ENCODE measurements around the gene CCDC192. TPM values are rescaled to one million over a fixed set of nuclear protein-coding genes. Genes with fewer than 3 reads are reported as not detected.
A peak's percentile ranks its signal among the peaks of the same experiment; 100 is the strongest.

The CCDC192 gene
- total RNA-seq, 1 donor from 2014 or later = not detected

GRCh38 chr5:127834094-127834531 lies 130.9 kb downstream of the CCDC192 start:
- TF ChIP-seq CTCF (IDR thresholded peaks at IDR 0.05) = no peak
- no peak for ATAC-seq
- DNase-seq = no peak
- no peaks in the 10 kb centered on the region for H3K4me1 ChIP-seq
- no peaks in the 10 kb centered on the region for H3K9me3 ChIP-seq
- no peaks in the 10 kb centered on the region for H3K36me3 ChIP-seq
- intact Hi-C loops (cut with DNase I) = no loop called here
- no peak overlapping the region for H3K27ac ChIP-seq
- H3K27me3 ChIP-seq = no peaks in the 10 kb centered on the region
- H3K4me3 ChIP-seq = no peak overlapping the region

DNA sequence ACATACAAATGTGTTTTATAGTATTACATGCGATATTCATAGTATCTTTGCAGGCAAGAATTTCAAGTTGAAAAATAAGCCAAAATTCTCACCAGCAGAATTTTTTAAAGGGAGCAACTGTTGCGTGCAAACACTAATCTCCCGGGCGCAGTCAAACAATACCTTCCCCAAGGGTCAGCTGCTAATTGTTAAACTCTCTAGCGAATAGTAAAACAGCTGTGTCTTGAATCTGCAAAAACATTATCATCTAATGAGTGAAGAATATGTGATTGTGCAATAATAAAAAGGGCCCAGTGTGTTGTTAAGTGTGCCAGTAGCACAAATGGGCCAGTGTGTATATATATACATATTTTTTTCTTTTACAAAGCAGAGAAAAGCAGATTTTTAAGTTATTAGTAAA lies 131.4 kb downstream of the CCDC192 start:
- H3K9me3 ChIP-seq = no peaks in the 10 kb centered on the region
- intact Hi-C loops (cut with DNase I) = no loop called here
- TF ChIP-seq CTCF (IDR thresholded peaks at IDR 0.05) = no peak
- no peaks in the 10 kb centered on the region for H3K4me1 ChIP-seq
- no peak overlapping the region for H3K4me3 ChIP-seq
- no peaks in the 10 kb centered on the region for H3K27me3 ChIP-seq
- H3K27ac ChIP-seq = no peak overlapping the region
- no peak for ATAC-seq
- no peaks in the 10 kb centered on the region for H3K36me3 ChIP-seq
- DNase-seq = no peak

GRCh38 chr5:127838661-127839060 lies 135.5 kb downstream of the CCDC192 start:
- Histone ChIP-seq H3K27me3 (no peaks in the 10 kb centered on the region), H3K4me1 (no peaks in the 10 kb centered on the region), H3K9me3 (no peaks in the 10 kb centered on the region), H3K36me3 (no peaks in the 10 kb centered on the region), H3K27ac (no peak overlapping the region), H3K4me3 (no peak overlapping the region)
- peak; percentile 82 for ATAC-seq
- TF ChIP-seq CTCF (IDR thresholded peaks at IDR 0.05) = no peak
- intact Hi-C loops (cut with DNase I) = no loop called here
- DNase-seq = no peak

DNA sequence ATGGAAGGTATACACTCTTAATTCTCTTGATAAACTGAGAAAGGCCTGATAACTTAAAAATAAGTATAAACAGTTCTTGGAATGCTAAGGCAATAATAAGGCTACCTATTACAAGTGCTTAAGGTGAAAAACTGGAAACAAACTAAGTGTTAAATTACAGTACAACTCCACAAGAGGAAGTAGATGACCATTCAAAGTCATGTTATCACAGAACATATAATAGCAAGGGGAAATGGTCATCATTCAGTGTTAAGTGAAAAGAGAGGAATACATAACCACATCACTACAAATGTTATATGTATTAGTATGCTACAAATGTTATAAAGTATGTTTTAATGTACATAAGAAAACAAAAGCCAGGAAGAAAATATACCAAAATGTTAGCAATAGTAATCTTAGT lies 135.9 kb downstream of the CCDC192 start:
- no peak for TF ChIP-seq CTCF (IDR thresholded peaks at IDR 0.05)
- no peak overlapping the region for H3K27ac ChIP-seq
- peak; percentile 54 for ATAC-seq
- H3K4me1 ChIP-seq = no peaks in the 10 kb centered on the region
- H3K27me3 ChIP-seq = no peaks in the 10 kb centered on the region
- H3K9me3 ChIP-seq = no peaks in the 10 kb centered on the region
- intact Hi-C loops (cut with DNase I) = no loop called here
- H3K4me3 ChIP-seq = no peak overlapping the region
- DNase-seq = no peak
- no peaks in the 10 kb centered on the region for H3K36me3 ChIP-seq

GRCh38 chr5:127839496-127840197 lies 136.5 kb downstream of the CCDC192 start:
- Histone ChIP-seq H3K36me3 (no peaks in the 10 kb centered on the region), H3K4me3 (no peak overlapping the region), H3K27ac (no peak overlapping the region), H3K9me3 (no peaks in the 10 kb centered on the region), H3K27me3 (no peaks in the 10 kb centered on the region), H3K4me1 (no peaks in the 10 kb centered on the region)
- TF ChIP-seq CTCF (IDR thresholded peaks at IDR 0.05) = no peak
- intact Hi-C loops (cut with DNase I) = no loop called here
- DNase-seq (no peak), ATAC-seq (peak; percentile 82)

DNA sequence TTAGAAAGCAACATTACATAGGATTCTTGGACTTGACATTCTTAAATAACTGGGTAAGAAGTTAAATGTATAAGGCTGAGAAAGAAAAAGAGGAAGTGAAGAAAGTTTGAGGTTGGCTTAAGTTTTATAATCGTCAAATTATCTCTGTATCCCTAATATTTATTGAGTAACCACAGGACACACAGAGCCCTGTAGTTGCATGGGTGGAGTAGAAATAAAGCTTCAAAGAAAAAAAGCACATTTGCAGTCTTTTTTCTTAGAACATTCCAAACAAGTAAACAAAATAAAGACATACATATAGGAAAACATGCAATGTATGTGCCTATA lies 137.0 kb downstream of the CCDC192 start:
- peak; percentile 53 for ATAC-seq
- Histone ChIP-seq H3K27me3 (no peaks in the 10 kb centered on the region), H3K9me3 (no peaks in the 10 kb centered on the region), H3K36me3 (no peaks in the 10 kb centered on the region), H3K4me1 (no peaks in the 10 kb centered on the region), H3K4me3 (no peak overlapping the region), H3K27ac (no peak overlapping the region)
- intact Hi-C loops (cut with DNase I) = no loop called here
- DNase-seq = no peak
- no peak for TF ChIP-seq CTCF (IDR thresholded peaks at IDR 0.05)

Data from upper lobe of right lung (tissue), 1 donor.